Gastroesophageal sphincter (tissue), 4 donors: ENCODE measurements around the gene EML4. TPM values are rescaled to one million over a fixed set of nuclear protein-coding genes. Genes with fewer than 3 reads are reported as not detected.

ENCODE experiments used
- ATAC-seq: fragments of 150-250 bp; one replicate; pipeline ENCODE4 v1.9.1; 2016; ENCODE audit warnings: mild to moderate bottlenecking, moderate library complexity
- H3K27ac ChIP-seq, 4 donors: fragments of 200-600 bp; sonication (generic) in 3 of 4; 1 replicate in 3 of 4; 2 replicates in 1 of 4; pipeline ENCODE4 v1.5.1; 2016 to 2019
- H3K27me3 ChIP-seq: fragments of 200-600 bp; sonication (generic); one replicate; pipeline ENCODE4 v1.5.1; 2019
- H3K36me3 ChIP-seq, 2 donors: fragments of 200-600 bp; sonication (generic); one replicate each; pipeline ENCODE4 v1.5.1; 2019; ENCODE audit warnings: control low read depth in 1 of 2
- H3K4me1 ChIP-seq, 3 donors: fragments of 200-600 bp; sonication (generic); 1 replicate in 2 of 3; 2 replicates in 1 of 3; pipeline ENCODE4 v1.5.1; 2016 to 2019; ENCODE audit warnings: control low read depth in 2 of 3
- H3K4me3 ChIP-seq, 2 donors: fragments of 200-600 bp; sonication (generic); one replicate each; pipeline ENCODE4 v1.5.1; 2019; ENCODE audit warnings: mild to moderate bottlenecking in 1 of 2, moderate library complexity in 1 of 2
- H3K9me3 ChIP-seq, 3 donors: fragments of 200-600 bp; sonication (generic); one replicate each; pipeline ENCODE4 v1.5.1; 2017 to 2019; ENCODE audit warnings: control low read depth in 2 of 3
- EP300 ChIP-seq: sonication (generic); formaldehyde crosslinking; IDR thresholded peaks from one replicate; pipeline ENCODE4 v1.6.1; 2017; ENCODE audit warnings: antibody characterized with exemption, mild to moderate bottlenecking
- POLR2A ChIP-seq, 2 donors: fragments of 450-650 bp; IDR thresholded peaks; one replicate each; pipeline ENCODE4 v1.6.1; 2017; ENCODE audit warnings: antibody characterized with exemption in 2 of 2, mild to moderate bottlenecking in 2 of 2, moderate library complexity in 1 of 2
- POLR2AphosphoS5 ChIP-seq: sonication (generic); formaldehyde crosslinking; IDR thresholded peaks from one replicate; pipeline ENCODE4 v1.6.1; 2017; ENCODE audit warnings: antibody characterized with exemption
- WGBS, 2 donors: methylation state at CpG; one replicate each; pipeline ENCODE4 v1.1.5; 2018; ENCODE audit warnings: low coverage in 1 of 2; 5-methylcytosine and 5-hydroxymethylcytosine counted together
- total RNA-seq, 4 donors: library from RNA; depleted of rRNA; stranded (reverse); fragments of >200 nt; gene quantifications; one replicate each; pipeline ENCODE4 v1.1.0, GENCODE V29; 2016
- TF ChIP-seq, protein P1 (sequence below), 4 experiments: fragments of 200-600 bp in 2 of 4; fragments of 450-650 bp in 2 of 4; sonication (generic) in 1 of 4; IDR thresholded peaks; one replicate each; pipeline ENCODE4 v1.5.1; 2017 to 2019; ENCODE audit warnings: antibody characterized with exemption in 4 of 4, mild to moderate bottlenecking in 2 of 4, moderate library complexity in 2 of 4

EML4 gene
- total RNA-seq, 4 donors from 2014 or later = 18.5 to 31.4 (median 23.7) TPM

DNA sequence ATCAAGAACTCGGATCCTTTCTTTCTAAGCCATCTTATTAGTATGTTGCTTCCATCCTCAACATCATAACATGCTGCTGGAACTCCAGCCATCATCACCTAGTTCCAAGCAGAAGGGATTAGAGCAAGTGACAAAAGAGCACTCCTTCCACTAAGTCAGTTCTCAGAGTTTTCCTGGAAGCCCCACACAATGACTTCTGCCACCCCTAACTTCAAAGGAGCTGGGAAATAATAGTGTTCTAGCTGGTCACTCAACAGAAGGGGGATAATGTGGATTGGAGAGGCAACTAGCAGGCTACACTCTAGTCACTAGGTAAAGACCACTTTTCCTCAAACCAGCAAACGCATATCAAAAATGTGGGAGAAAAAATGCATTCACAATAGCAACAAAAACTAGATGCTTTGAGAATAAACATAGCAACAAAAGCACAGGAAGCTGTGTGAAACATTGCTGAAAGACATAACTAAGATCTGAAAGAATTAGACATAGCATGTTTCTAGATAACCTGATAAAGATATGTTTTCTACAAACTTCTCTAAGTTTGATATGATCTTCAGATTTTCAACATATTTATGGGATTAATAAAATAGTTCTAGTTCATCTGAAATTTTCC lies 152.4 kb downstream of the EML4 start:
- H3K4me1 ChIP-seq = no peaks in the 10 kb centered on the region
- no peaks in the 10 kb centered on the region for H3K27me3 ChIP-seq
- WGBS, 2 donors = 33 to 88% methylated on average over 1 to 2 of the region's 2 CpGs
- no peak for ATAC-seq
- peaks cover 0 to 40% of the 10 kb centered on the region in 2 donors for H3K36me3 ChIP-seq
- no peaks in the 10 kb centered on the region for H3K9me3 ChIP-seq
- TF ChIP-seq, protein P1, sequence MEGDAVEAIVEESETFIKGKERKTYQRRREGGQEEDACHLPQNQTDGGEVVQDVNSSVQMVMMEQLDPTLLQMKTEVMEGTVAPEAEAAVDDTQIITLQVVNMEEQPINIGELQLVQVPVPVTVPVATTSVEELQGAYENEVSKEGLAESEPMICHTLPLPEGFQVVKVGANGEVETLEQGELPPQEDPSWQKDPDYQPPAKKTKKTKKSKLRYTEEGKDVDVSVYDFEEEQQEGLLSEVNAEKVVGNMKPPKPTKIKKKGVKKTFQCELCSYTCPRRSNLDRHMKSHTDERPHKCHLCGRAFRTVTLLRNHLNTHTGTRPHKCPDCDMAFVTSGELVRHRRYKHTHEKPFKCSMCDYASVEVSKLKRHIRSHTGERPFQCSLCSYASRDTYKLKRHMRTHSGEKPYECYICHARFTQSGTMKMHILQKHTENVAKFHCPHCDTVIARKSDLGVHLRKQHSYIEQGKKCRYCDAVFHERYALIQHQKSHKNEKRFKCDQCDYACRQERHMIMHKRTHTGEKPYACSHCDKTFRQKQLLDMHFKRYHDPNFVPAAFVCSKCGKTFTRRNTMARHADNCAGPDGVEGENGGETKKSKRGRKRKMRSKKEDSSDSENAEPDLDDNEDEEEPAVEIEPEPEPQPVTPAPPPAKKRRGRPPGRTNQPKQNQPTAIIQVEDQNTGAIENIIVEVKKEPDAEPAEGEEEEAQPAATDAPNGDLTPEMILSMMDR (IDR thresholded peaks at IDR 0.05) = no peak
- TF ChIP-seq EP300 = no peak
- TF ChIP-seq POLR2A (IDR thresholded peaks at IDR 0.05) = no peak
- no peak for TF ChIP-seq POLR2AphosphoS5
- H3K4me3 ChIP-seq = no peak overlapping the region
- H3K27ac ChIP-seq = no peak overlapping the region

DNA sequence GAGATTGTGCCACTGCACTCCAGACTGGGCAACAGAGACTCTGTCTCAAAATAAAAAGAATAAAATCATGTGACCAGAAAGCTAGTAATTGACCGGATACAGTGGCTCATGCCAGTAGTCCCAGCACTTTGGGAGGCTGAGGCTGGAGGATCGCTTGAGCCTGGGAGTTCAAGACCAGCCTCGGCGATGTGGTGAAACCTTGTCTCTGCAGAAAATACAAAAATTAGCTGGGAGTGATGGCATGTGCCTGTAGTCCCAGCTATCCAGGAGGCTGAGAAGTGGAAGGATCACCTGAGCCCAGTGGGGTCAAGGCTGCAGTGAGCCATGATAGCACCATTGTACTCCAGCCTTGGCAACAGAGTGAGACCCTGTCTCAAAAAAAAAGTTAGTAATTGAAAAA lies 155.1 kb downstream of the EML4 start:
- H3K27me3 ChIP-seq = no peaks in the 10 kb centered on the region
- H3K27ac ChIP-seq = no peak overlapping the region
- H3K4me3 ChIP-seq = no peak overlapping the region
- TF ChIP-seq, protein P1 (IDR thresholded peaks at IDR 0.05) = no peak
- TF ChIP-seq POLR2A (IDR thresholded peaks at IDR 0.05) = no peak
- no peak for TF ChIP-seq EP300
- no peaks in the 10 kb centered on the region for H3K9me3 ChIP-seq
- no peaks in the 10 kb centered on the region for H3K4me1 ChIP-seq
- peaks cover 0 to 34% of the 10 kb centered on the region in 2 donors for H3K36me3 ChIP-seq
- no peak for ATAC-seq
- WGBS, 2 donors = 93 to 100% methylated on average over 3 to 4 of the region's 4 CpGs

- no peaks in the 10 kb centered on the region for H3K27me3 ChIP-seq
- H3K4me3 ChIP-seq = no peak overlapping the region
- H3K9me3 ChIP-seq = no peaks in the 10 kb centered on the region
- WGBS, 2 donors = 67 to 79% methylated on average over 2 of the region's 2 CpGs
- no peak for ATAC-seq
- H3K36me3 ChIP-seq = peaks cover 0 to 41% of the 10 kb centered on the region in 2 donors
- H3K27ac ChIP-seq = no peak overlapping the region
- no peak for TF ChIP-seq POLR2AphosphoS5
- TF ChIP-seq, protein P1 (IDR thresholded peaks at IDR 0.05) = no peak
- no peak for TF ChIP-seq EP300
- no peak for TF ChIP-seq POLR2A (IDR thresholded peaks at IDR 0.05)
- no peaks in the 10 kb centered on the region for H3K4me1 ChIP-seq
These were observed 155.8 kb downstream of the EML4 start for GRCh38 chr2:42324949-42325348.

DNA sequence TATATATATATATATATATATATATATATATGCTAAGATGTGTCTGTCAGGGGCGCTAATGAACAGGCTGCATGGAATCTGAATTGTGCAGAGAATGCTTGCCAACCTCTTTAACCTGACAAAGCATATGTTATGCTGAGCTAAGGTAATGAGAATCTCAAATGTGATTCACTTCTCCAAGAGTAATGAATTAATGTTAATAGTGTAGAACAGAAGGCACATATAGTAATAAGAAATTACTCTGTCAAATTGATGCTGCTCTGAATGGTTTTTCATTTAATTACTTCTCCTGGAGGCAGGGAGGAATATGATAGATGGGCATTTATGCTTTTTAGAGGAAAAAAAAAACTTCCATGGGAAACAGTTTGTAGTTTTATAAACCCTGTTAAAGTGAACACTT lies 156.5 kb downstream of the EML4 start:
- H3K27ac ChIP-seq = no peak overlapping the region
- no peak overlapping the region for H3K4me3 ChIP-seq
- TF ChIP-seq POLR2AphosphoS5 (no peak), POLR2A (IDR thresholded peaks at IDR 0.05) (no peak), EP300 (no peak)
- TF ChIP-seq, protein P1 (IDR thresholded peaks at IDR 0.05) = no peak
- peaks cover 0 to 46% of the 10 kb centered on the region in 2 donors for H3K36me3 ChIP-seq
- no peak for ATAC-seq
- no peaks in the 10 kb centered on the region for H3K9me3 ChIP-seq
- H3K27me3 ChIP-seq = no peaks in the 10 kb centered on the region
- 100% methylated on average over 1 of the region's 1 CpG; no CpG with 5 or more reads in 1 of the 2 donors for WGBS, 2 donors
- H3K4me1 ChIP-seq = no peaks in the 10 kb centered on the region

DNA sequence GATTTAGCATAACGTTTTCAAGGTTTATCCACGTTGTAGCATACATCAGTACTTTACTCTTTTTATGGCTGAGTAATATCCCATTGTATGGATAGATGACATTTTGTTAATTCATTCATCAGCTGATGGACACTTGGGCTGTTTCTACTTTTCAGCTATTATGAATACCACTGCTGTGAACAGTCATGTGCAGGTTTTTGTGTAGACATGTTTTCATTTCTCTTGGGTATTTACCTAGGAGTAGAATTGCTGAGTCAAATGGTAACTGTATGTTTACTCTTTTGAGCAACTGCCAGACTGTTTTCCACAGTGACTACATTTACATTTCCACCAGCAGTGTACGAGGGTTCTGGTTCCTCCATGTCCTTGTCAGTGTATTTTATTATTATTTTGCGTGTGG lies 158.0 kb downstream of the EML4 start:
- H3K36me3 ChIP-seq = peaks cover 0 to 50% of the 10 kb centered on the region in 2 donors
- no peaks in the 10 kb centered on the region for H3K27me3 ChIP-seq
- 68 to 71% methylated on average over 4 of the region's 4 CpGs for WGBS, 2 donors
- H3K4me3 ChIP-seq = no peak overlapping the region
- no peaks in the 10 kb centered on the region for H3K9me3 ChIP-seq
- no peak for ATAC-seq
- no peak overlapping the region for H3K27ac ChIP-seq
- TF ChIP-seq POLR2AphosphoS5 = no peak
- TF ChIP-seq, protein P1 (IDR thresholded peaks at IDR 0.05) = no peak
- no peak for TF ChIP-seq EP300
- no peak for TF ChIP-seq POLR2A (IDR thresholded peaks at IDR 0.05)
- no peaks in the 10 kb centered on the region for H3K4me1 ChIP-seq
